Stimulated activated CD8-positive, alpha-beta memory T cell treated with anti-CD3 and anti-CD28 coated beads, Interleukin-12 subunit alpha, Interleukin-12 subunit beta, amount 100 ng/mL, for 1 hour (primary cell): Measurements from ENCODE around the gene GMDS.

Source experiments
- DNase-seq: peaks from one replicate; pipeline ENCODE4 v3.0.0-alpha.2; 2020; ENCODE audit warnings: low read depth

Gene GMDS

GRCh38 chr6:1800845-1801244 lies 444.6 kb downstream of the GMDS start:
- DNase-seq, result no peak

- DNase-seq, result no peak
Measured at GRCh38 chr6:1798965-1799325, 446.5 kb downstream of the GMDS start.

- DNase-seq, result no peak
Measured at GRCh38 chr6:1798303-1798964, 447.0 kb downstream of the GMDS start.

- DNase-seq, result no peak
Measured at GRCh38 chr6:1797801-1798200, 447.6 kb downstream of the GMDS start.

GRCh38 chr6:1796706-1797529 lies 448.5 kb downstream of the GMDS start:
- DNase-seq, result no peak

- DNase-seq, result no peak
Measured at GRCh38 chr6:1795910-1796309, 449.5 kb downstream of the GMDS start.

GRCh38 chr6:1792989-1793388 lies 452.4 kb downstream of the GMDS start:
- DNase-seq, result no peak

GRCh38 chr6:1790684-1791083 lies 454.7 kb downstream of the GMDS start:
- DNase-seq, result no peak

GRCh38 chr6:1789092-1789491 lies 456.3 kb downstream of the GMDS start:
- DNase-seq, result no peak

GRCh38 chr6:1787894-1788293 lies 457.5 kb downstream of the GMDS start:
- no peak for DNase-seq

- DNase-seq, result no peak
Measured at GRCh38 chr6:1786455-1787453, 458.7 kb downstream of the GMDS start.

- DNase-seq, result no peak
Measured at GRCh38 chr6:1784422-1784884, 461.0 kb downstream of the GMDS start.

- no peak for DNase-seq
Measured at GRCh38 chr6:1781817-1782184, 463.6 kb downstream of the GMDS start.

- DNase-seq, result no peak
Measured at GRCh38 chr6:1781152-1781816, 464.1 kb downstream of the GMDS start.

GRCh38 chr6:1780251-1780867 lies 465.0 kb downstream of the GMDS start:
- DNase-seq, result no peak

GRCh38 chr6:1778686-1779235 lies 466.6 kb downstream of the GMDS start:
- no peak for DNase-seq

GRCh38 chr6:1777921-1778685 lies 467.3 kb downstream of the GMDS start:
- no peak for DNase-seq

- no peak for DNase-seq
Measured at GRCh38 chr6:1775441-1775840, 470.0 kb downstream of the GMDS start.

GRCh38 chr6:1774226-1774915 lies 471.0 kb downstream of the GMDS start:
- DNase-seq, result no peak

- no peak for DNase-seq
Measured at GRCh38 chr6:1773700-1774099, 471.7 kb downstream of the GMDS start.
